Endodermal cell (in vitro differentiated cells): ENCODE measurements around the gene SNX2. TPM values are rescaled to one million over a fixed set of nuclear protein-coding genes. Genes with fewer than 3 reads are reported as not detected.

Source experiments
- DNase-seq: peaks from one replicate; pipeline ENCODE4 v3.0.0-alpha.2; 2017
- H3K27ac ChIP-seq: 2 replicates; pipeline ENCODE4 v1.5.1; 2013; ENCODE audit warnings: mild to moderate bottlenecking, low read depth, low read length, moderate library complexity
- H3K27me3 ChIP-seq: 2 replicates; pipeline ENCODE4 v1.6.1; 2013; ENCODE audit warnings: mild to moderate bottlenecking, low read length, moderate library complexity; ENCODE audit not compliant: insufficient read depth, control insufficient read depth, poor library complexity, severe bottlenecking
- H3K36me3 ChIP-seq: 2 replicates; pipeline ENCODE4 v1.7.0; 2013; ENCODE audit warnings: mild to moderate bottlenecking, low read length, moderate library complexity; ENCODE audit not compliant: control insufficient read depth, insufficient read depth
- H3K4me1 ChIP-seq: one replicate; pipeline ENCODE4 v1.7.0; 2013; ENCODE audit warnings: low read length; ENCODE audit not compliant: control insufficient read depth, insufficient read depth
- H3K4me3 ChIP-seq: 2 replicates; pipeline ENCODE4 v1.5.1; 2013; ENCODE audit warnings: mild to moderate bottlenecking, low read length, moderate library complexity
- H3K9ac ChIP-seq: 2 replicates; pipeline ENCODE4 v1.6.1; 2013; ENCODE audit warnings: mild to moderate bottlenecking, low read length, moderate library complexity; ENCODE audit not compliant: poor library complexity, severe bottlenecking; ENCODE audit errors: extremely low read depth
- H3K9me3 ChIP-seq: 2 replicates; pipeline ENCODE4 v1.6.1; 2013; ENCODE audit warnings: mild to moderate bottlenecking, low read length, moderate library complexity; ENCODE audit not compliant: control insufficient read depth
- H3K27ac Mint-ChIP-seq: 2 replicates; pipeline ENCODE4 v1.8.0; 2020; ENCODE audit warnings: mixed read lengths
- H3K27me3 Mint-ChIP-seq: 2 replicates; pipeline ENCODE4 v1.8.0; 2021; ENCODE audit warnings: mild to moderate bottlenecking, mixed read lengths; ENCODE audit not compliant: insufficient read depth
- H3K36me3 Mint-ChIP-seq: 2 replicates; pipeline ENCODE4 v1.8.0; 2020; ENCODE audit warnings: low read depth, mixed read lengths
- H3K4me1 Mint-ChIP-seq: 2 replicates; pipeline ENCODE4 v1.8.0; 2020; ENCODE audit warnings: mixed read lengths
- H3K4me3 Mint-ChIP-seq: 2 replicates; pipeline ENCODE4 v1.8.0; 2020; ENCODE audit warnings: mild to moderate bottlenecking, moderate library complexity, mixed read lengths
- H3K9me3 Mint-ChIP-seq: 2 replicates; pipeline ENCODE4 v1.8.0; 2020; ENCODE audit warnings: mild to moderate bottlenecking, mixed read lengths
- CTCF ChIP-seq: fragments of 200-600 bp; sonication (generic); conservative IDR thresholded peaks from 2 replicates; pipeline ENCODE4 v1.5.0; 2021; ENCODE audit warnings: antibody characterized with exemption, mild to moderate bottlenecking
- WGBS, 2 experiments: methylation state at CpG; one replicate each; pipeline versions ENCODE4 v1.1.5 to v1.1.7; 2013; ENCODE audit warnings: missing lambda C conversion rate in 2 of 2, mixed read lengths in 1 of 2; ENCODE audit not compliant: insufficient coverage in 1 of 2, insufficient read length in 1 of 2; 5-methylcytosine and 5-hydroxymethylcytosine counted together
- total RNA-seq, 2 donors: library from RNA; stranded (reverse); fragmentation: NEBNext Ultra II Directional in 1 of 2; extraction: Animal tissue kit (Norgen Biotek cat#: 25700) in 1 of 2; gene quantifications; 2 replicates in 1 of 2; 3 replicates in 1 of 2; pipeline ENCODE4 v1.2.1, GENCODE V29; 2021

The SNX2 gene
- total RNA-seq, 2 donors from 2014 or later, result 69.8 to 83.2 TPM

DNA sequence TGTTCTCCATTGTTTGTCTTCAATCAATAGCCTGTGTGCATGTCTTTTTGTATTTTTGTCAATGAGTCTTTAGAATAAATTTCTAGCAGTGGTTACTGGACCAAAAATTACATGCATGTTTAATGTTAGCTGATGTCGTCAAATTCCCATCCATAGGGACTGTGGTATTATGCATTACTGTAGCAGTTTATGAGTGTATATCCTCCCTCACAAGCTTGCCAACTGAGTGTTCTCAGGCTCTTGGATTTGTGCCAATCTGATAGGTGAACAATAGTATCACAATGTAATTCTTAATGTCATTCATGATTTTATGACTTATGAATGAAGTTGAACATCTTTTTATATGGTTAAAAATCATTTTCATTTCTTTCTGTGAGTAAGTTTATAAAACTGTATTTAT is 83.6 kb downstream of the SNX2 start:
- DNase-seq, result no peak
- Histone ChIP-seq H3K27me3 (no peaks in the 10 kb centered on the region), H3K9ac (no peak overlapping the region), H3K4me1 (no peaks in the 10 kb centered on the region), H3K27ac (no peak overlapping the region), H3K9me3 (peaks cover 4% of the 10 kb centered on the region), H3K4me3 (no peak overlapping the region), H3K36me3 (peaks cover 7% of the 10 kb centered on the region)
- Mint-ChIP-seq H3K36me3 (peaks cover 37% of the 10 kb centered on the region), H3K4me3 (no peak overlapping the region), H3K27ac (no peak overlapping the region), H3K27me3 (no peaks in the 10 kb centered on the region), H3K9me3 (peaks cover 3% of the 10 kb centered on the region), H3K4me1 (peaks cover 31% of the 10 kb centered on the region)
- TF ChIP-seq CTCF, result no peak
- 94 to 100% methylated on average over 1 of the region's 1 CpG for WGBS, 2 experiments

- peaks cover 35% of the 10 kb centered on the region for H3K4me1 Mint-ChIP-seq
- H3K27me3 Mint-ChIP-seq, result no peaks in the 10 kb centered on the region
- Histone ChIP-seq H3K27ac (no peak overlapping the region), H3K36me3 (peaks cover 2% of the 10 kb centered on the region), H3K4me1 (no peaks in the 10 kb centered on the region), H3K4me3 (no peak overlapping the region), H3K27me3 (no peaks in the 10 kb centered on the region), H3K9ac (no peak overlapping the region), H3K9me3 (no peaks in the 10 kb centered on the region)
- no peak overlapping the region for H3K4me3 Mint-ChIP-seq
- TF ChIP-seq CTCF, result no peak
- H3K9me3 Mint-ChIP-seq, result no peaks in the 10 kb centered on the region
- DNase-seq, result no peak
- H3K36me3 Mint-ChIP-seq, result peaks cover 29% of the 10 kb centered on the region
- WGBS, 2 experiments, result 74 to 90% methylated on average over 2 of the region's 2 CpGs
- H3K27ac Mint-ChIP-seq, result no peak overlapping the region
These were observed 88.4 kb downstream of the SNX2 start for GRCh38 chr5:122863240-122863639.

- no peaks in the 10 kb centered on the region for H3K9me3 ChIP-seq
- no peak overlapping the region for H3K27ac ChIP-seq
- no peaks in the 10 kb centered on the region for H3K4me1 ChIP-seq
- H3K9ac ChIP-seq, result no peak overlapping the region
- no peak for TF ChIP-seq CTCF
- Mint-ChIP-seq H3K9me3 (no peaks in the 10 kb centered on the region), H3K4me1 (peaks cover 35% of the 10 kb centered on the region), H3K27ac (no peak overlapping the region), H3K36me3 (peaks cover 33% of the 10 kb centered on the region), H3K27me3 (no peaks in the 10 kb centered on the region), H3K4me3 (no peak overlapping the region)
- 97 to 100% methylated on average over 4 of the region's 4 CpGs for WGBS, 2 experiments
- DNase-seq, result no peak
- H3K27me3 ChIP-seq, result no peaks in the 10 kb centered on the region
- H3K4me3 ChIP-seq, result no peak overlapping the region
- peaks cover 6% of the 10 kb centered on the region for H3K36me3 ChIP-seq
These were observed 88.8 kb downstream of the SNX2 start for GRCh38 chr5:122863721-122864120.
